Middle frontal gyrus (tissue), 1 donor: ENCODE data around the gene CYP11A1.

Experiments used
- DNase-seq: peaks from one replicate; pipeline ENCODE4 v3.0.0-alpha.2; 2015; ENCODE audit warnings: low spot score; ENCODE audit errors: extremely low spot score

Gene CYP11A1

DNA sequence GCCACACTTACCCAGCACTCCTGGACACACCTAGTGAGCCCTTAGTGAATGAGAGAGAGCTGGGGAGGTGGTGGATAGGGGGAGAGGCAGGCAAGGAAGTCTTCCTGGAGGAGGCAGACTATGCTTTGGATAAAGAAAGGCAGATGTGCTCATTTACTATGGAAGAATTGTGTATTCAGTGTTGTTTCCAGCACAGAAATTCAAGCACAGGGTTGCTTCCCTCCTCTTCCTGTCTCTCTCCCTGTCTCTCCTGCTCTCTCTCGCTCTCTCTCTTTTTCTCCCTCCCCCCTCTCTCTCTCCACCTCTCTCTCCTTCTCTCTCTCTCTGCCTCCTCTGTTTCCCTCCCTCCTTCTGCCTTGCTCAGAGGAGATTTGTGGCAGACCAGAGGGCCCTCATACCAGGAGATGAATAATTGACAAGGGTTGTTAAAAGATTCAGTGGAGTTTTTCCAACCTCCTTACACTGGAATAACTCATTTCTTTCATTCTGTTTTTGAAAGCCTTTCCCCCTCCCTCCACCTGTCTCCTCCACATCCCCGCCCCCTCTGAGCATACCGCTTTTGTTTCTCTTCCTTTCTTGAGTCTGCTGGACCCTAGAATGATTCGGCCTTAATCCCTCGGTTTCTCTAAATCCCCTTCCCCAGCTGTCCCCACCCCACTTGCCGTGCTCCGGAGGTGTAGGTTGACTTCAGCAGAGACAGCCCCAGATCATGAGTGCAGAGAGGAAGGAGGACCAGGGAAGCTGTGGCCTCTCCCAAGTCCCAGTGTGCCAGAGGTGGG, 65.7 kb downstream of the CYP11A1 start:
- no peak for DNase-seq

DNA sequence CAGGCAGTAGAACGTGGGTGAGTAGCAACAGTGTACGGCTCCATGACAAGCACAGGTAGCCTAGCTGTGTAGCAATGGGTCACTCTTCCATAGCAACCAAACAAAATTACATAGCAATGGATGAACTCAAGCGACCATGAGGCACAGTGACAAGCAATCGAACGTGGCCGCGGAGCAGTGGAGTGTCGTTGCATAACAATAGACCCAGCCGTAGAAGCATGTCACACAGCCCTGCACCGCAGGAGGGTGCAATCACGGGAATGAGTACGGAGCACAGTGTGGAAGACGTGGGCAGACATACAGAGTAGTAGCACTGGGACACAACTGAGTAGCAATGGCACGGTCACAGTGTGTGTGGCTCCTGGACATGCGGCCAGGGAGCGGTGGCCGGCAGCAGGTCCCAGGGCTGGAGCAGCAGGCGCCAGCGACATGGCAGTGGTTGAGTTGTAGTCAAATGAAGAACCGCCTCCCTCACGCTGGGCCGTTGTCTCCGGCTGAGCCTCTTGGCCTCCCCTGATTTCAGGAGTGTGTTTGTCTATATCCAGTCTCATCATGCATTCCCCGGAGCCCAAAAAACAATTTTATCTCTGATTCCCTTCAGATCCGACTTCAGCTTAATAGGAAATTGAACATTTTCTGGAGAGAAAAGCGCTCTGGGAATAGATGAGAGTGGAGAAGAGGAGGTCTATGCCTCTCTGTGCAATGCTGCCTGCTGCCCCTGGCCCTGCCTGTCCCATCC, 67.2 kb downstream of the CYP11A1 start:
- DNase-seq = no peak

- DNase-seq = no peak
Measured at GRCh38 chr15:74297887-74298286, 69.6 kb downstream of the CYP11A1 start.

GRCh38 chr15:74295800-74296199, 71.6 kb downstream of the CYP11A1 start:
- DNase-seq = no peak

DNA sequence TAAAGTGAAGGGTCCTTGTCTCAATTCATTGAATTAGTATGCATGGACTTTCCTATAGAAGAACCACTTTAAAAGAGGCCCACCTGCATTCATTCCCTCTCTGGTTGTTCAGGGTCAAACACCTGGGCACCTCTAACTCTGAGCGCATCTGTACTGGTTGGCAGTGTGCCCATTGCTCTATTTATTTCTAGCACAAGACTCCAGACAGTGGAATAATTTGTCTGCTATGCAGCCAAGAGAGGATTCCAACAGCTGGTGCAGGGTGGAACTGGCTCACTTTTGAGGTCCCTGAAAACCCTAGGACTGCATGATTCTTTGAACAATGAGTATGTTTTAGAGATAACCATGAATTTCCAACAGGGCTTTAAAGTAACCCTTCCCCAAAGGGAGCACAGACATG, 73.4 kb downstream of the CYP11A1 start:
- no peak for DNase-seq

GRCh38 chr15:74293021-74293810, 74.2 kb downstream of the CYP11A1 start:
- no peak for DNase-seq

DNA sequence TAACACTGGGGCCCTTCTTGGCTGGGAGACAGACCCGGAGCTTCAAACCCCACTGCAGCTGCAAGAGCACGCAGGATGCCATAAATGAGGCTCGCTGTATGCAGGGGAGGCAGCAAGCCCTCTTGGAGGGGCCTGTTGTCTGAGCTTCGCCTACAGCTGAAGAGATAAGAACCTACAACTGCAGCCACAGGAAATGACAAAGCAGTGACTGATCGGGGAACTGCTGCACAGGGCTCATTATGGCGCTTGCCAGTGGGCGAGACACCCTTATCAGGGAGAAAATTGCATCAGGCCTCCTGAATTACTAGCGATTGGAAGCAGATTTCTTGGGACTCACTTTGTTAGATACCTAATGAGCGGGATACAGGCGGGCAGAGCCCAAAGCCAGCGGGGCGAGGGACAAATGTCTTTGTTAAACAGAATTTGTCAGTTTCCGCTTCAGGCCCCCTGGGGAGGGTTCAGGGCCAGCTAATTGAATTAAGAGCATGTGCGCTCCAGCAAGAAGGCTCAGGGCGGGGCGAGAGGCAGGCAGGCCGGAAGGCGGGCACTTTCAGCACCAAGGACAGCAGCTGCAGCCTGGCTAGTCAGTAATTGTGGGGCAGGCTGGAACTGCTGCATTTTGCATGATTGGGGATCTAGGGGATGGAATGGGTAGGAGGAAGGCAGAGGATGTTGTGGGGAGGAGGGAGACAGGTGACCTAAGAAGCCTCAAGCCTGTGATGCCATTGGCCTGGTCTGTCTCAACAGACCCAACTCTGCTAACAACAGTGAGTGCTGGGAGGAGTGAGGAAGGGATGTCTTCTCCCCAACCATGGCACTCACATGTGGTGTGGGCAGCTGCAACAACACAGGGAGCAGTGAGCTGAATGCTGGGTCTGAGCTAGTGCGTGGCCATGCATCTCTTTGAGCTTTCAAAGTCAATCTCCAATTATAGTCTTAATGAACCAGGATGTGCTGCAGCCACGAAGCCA, 76.1 kb downstream of the CYP11A1 start:
- DNase-seq = no peak

- no peak for DNase-seq
Measured at GRCh38 chr15:74290645-74291044, 76.8 kb downstream of the CYP11A1 start.

- no peak for DNase-seq
Measured at GRCh38 chr15:74289671-74290070, 77.8 kb downstream of the CYP11A1 start.
